HepG2 (cell line): ENCODE measurements around the gene CCDC93. TPM values are rescaled to one million over a fixed set of nuclear protein-coding genes. Genes with fewer than 3 reads are reported as not detected.
A peak's percentile ranks its signal among the peaks of the same experiment; 100 is the strongest.
"Not testable (repeated sequence)": the region's sequence is repeated elsewhere in the genome, so short reads cannot be mapped to it uniquely, and the experiment has no call there.

Experiments used
- ATAC-seq: fragments of 200-7000 bp; cut with Tn5 transposase; 3 replicates; pipeline ENCODE4 v1.9.1; 2020; ENCODE audit warnings: mild to moderate bottlenecking, moderate library complexity
- BruUV-seq: library from RNA; stranded (reverse); fragments of 400-500 nt; replicated peaks from 2 replicates; lab custom pipeline; 2021; lab: Mats Ljungman, UMichigan
- CTCF ChIA-PET: fragments of 300-600 bp; formaldehyde crosslinking; extraction: SDS; loops from one replicate; lab custom pipeline; 2021; ENCODE audit warnings: low total read pairs, inconsistent platforms, low intra/inter-chr PET ratio; lab: Yijun Ruan, JAX
- POLR2A ChIA-PET: fragments of 350-600 bp; sonication (Branson Sonifier 250); formaldehyde crosslinking; loops from one replicate; lab custom pipeline; 2020; ENCODE audit warnings: antibody characterized with exemption, inconsistent platforms; lab: Yijun Ruan, JAX
- DNase-seq: peaks from one replicate; pipeline ENCODE4 v3.0.0-alpha.2; 2015; ENCODE audit warnings: low spot score
- FAIRE-seq: peaks from 3 replicates; lab custom pipeline; 2011; peaks lifted over from hg19 to GRCh38; lab: Jason Lieb, UNC
- H2AFZ ChIP-seq: one replicate; pipeline ENCODE4 v1.6.1; 2011; ENCODE audit warnings: low read length, inconsistent platforms
- H3K27ac ChIP-seq: fragments of 300-600 bp; 3 replicates; pipeline ENCODE4 v1.8.0; 2011; ENCODE audit warnings: mixed run types, mild to moderate bottlenecking, mixed read lengths, low read length, inconsistent platforms; ENCODE audit not compliant: insufficient read depth; ENCODE audit errors: extremely low read length
- H3K27me3 ChIP-seq, 2 experiments: fragments of 200-600 bp in 1 of 2; 2 replicates in 1 of 2; 3 replicates in 1 of 2; pipeline versions ENCODE4 v1.6.0 to v1.8.0; 2011; ENCODE audit warnings: low read length in 2 of 2, mild to moderate bottlenecking in 2 of 2, moderate library complexity in 2 of 2, inconsistent platforms in 1 of 2; ENCODE audit not compliant: insufficient read depth in 2 of 2, control insufficient read depth in 1 of 2
- H3K36me3 ChIP-seq, 2 experiments: fragments of 200-600 bp in 1 of 2; replicated peaks in 1 of 2; 2 replicates in 1 of 2; 3 replicates in 1 of 2; pipeline versions ENCODE4 v1.5.1 to v1.8.0; 2011; ENCODE audit warnings: low read length in 2 of 2, inconsistent platforms in 1 of 2; ENCODE audit not compliant: insufficient read depth in 2 of 2, control insufficient read depth in 1 of 2
- H3K4me1 ChIP-seq: 2 replicates; pipeline ENCODE4 v1.5.1; 2012; ENCODE audit warnings: low read length, inconsistent platforms; ENCODE audit not compliant: insufficient read depth
- H3K4me2 ChIP-seq: 2 replicates; pipeline ENCODE4 v1.6.0; 2011; ENCODE audit warnings: low read depth, low read length, inconsistent platforms
- H3K4me3 ChIP-seq, 3 experiments: fragments of 200-600 bp in 1 of 3; sonication (generic), shearing (Covaris generic) in 1 of 3; replicated peaks in 1 of 3; 2 replicates each; pipeline ENCODE4 v1.5.1; 2011 to 2016; ENCODE audit warnings: low read length in 3 of 3, inconsistent platforms in 2 of 3, low read depth in 2 of 3, mild to moderate bottlenecking in 2 of 3, control low read depth in 1 of 3, mixed read lengths in 1 of 3; ENCODE audit not compliant: insufficient read depth in 1 of 3
- H3K79me2 ChIP-seq: one replicate; pipeline ENCODE4 v1.6.1; 2011; ENCODE audit warnings: low read length, inconsistent platforms; ENCODE audit not compliant: insufficient read depth
- H3K9ac ChIP-seq: 2 replicates; pipeline ENCODE4 v1.6.0; 2011; ENCODE audit warnings: mild to moderate bottlenecking, low read depth, low read length, inconsistent platforms; ENCODE audit not compliant: insufficient read depth
- H3K9me3 ChIP-seq: 2 replicates; pipeline ENCODE4 v1.5.1; 2012; ENCODE audit warnings: mild to moderate bottlenecking, low read length
- H4K20me1 ChIP-seq: 2 replicates; pipeline ENCODE4 v1.6.0; 2011; ENCODE audit warnings: inconsistent platforms, mild to moderate bottlenecking, low read length, moderate library complexity; ENCODE audit not compliant: insufficient read depth
- HOXA9 ChIP-seq: sonication (generic); formaldehyde crosslinking; IDR thresholded peaks from 2 replicates; pipeline ENCODE4 v1.8.1; 2022; ENCODE audit warnings: missing genetic modification reagents, mild to moderate bottlenecking, moderate library complexity, borderline replicate concordance
- STAT6 ChIP-seq: sonication (generic); formaldehyde crosslinking; IDR thresholded peaks from 2 replicates; pipeline ENCODE4 v1.4.0; 2020; ENCODE audit warnings: missing genetic modification reagents, mild to moderate bottlenecking, borderline replicate concordance
- ZBTB40 ChIP-seq, 2 experiments: fragments of 450-650 bp in 1 of 2; sonication (generic) in 1 of 2; formaldehyde crosslinking in 1 of 2; IDR thresholded peaks; 2 replicates each; pipeline versions ENCODE4 v1.6.1 to v1.8.0; 2016 to 2022; ENCODE audit warnings: antibody characterized with exemption in 1 of 2, mild to moderate bottlenecking in 1 of 2, missing genetic modification reagents in 1 of 2
- ZFP37 ChIP-seq: sonication (generic); formaldehyde crosslinking; IDR thresholded peaks from 2 replicates; pipeline ENCODE4 v1.4.0; 2020; ENCODE audit warnings: missing genetic modification reagents, borderline replicate concordance
- WGBS: methylation state at CpG from one replicate; pipeline ENCODE4 v1.1.6; 2017; ENCODE audit warnings: low lambda C conversion rate; 5-methylcytosine and 5-hydroxymethylcytosine counted together
- in situ Hi-C: cut with HindIII; loops from 2 replicates; pipeline ENCODE4 v1.10.0; 2017; ENCODE audit warnings: low pct_unique_long_range_greater_than_20kb; ENCODE audit not compliant: extremely low pct_ligation_motif_present
- intact Hi-C: fragments of 100-400 bp; cut with micrococcal nuclease; formaldehyde crosslinking; loops from one replicate; pipeline ENCODE4 v1.10.0; 2022; ENCODE audit not compliant: unreplicated experiment
- polyA plus RNA-seq, 8 experiments: library from polyadenylated mRNA; depleted of rRNA in 3 of 8; stranded (reverse) in 7 of 8; unstranded in 1 of 8; fragments of >200 nt; fragmentation: Illumina TruSeq in 4 of 8; extraction: Trizol in 4 of 8; gene quantifications; 2 replicates each; pipeline versions ENCODE4 v1.2.1 to v1.2.3, GENCODE V29; 2011 to 2016; ENCODE audit warnings: low read depth in 4 of 8, missing spikeins in 1 of 8, mixed read lengths in 1 of 8; ENCODE audit not compliant: insufficient read depth in 1 of 8
- total RNA-seq, 5 experiments: library from RNA; depleted of rRNA; stranded (reverse); fragments of >200 nt; fragmentation: Illumina TruSeq; extraction: Trizol; gene quantifications; 2 replicates each; pipeline ENCODE4 v1.2.3, GENCODE V29; 2016; ENCODE audit warnings: low read depth in 1 of 5

Gene CCDC93
- total and polyA plus RNA-seq, 2 of the 13 experiments (the other 11 are each of a cell fraction or from before 2014, with no cell fraction given) = 37.2 to 53.2 TPM

GRCh38 chr2:118015761-118016160 lies 1.9 kb upstream of the CCDC93 start:
- H3K36me3 ChIP-seq, DNase-seq, H3K9me3 ChIP-seq, H3K27ac ChIP-seq, CTCF ChIA-PET, H3K4me3 ChIP-seq, H3K9ac ChIP-seq, H2AFZ ChIP-seq, FAIRE-seq, BruUV-seq, H3K27me3 ChIP-seq, POLR2A ChIA-PET, in situ Hi-C loops, ATAC-seq, intact Hi-C loops: not testable (repeated sequence)
- H3K4me2 ChIP-seq = 0 out of 2 replicates have a peak overlapping the region, but pooled peaks have one; percentile 81
- peaks cover 20% of the 10 kb centered on the region for H4K20me1 ChIP-seq
- H3K4me1 ChIP-seq = peaks cover 24% of the 10 kb centered on the region
- peaks cover 30% of the 10 kb centered on the region for H3K79me2 ChIP-seq
- WGBS = 91% methylated on average over 10 of the region's 10 CpGs

- POLR2A ChIA-PET = interaction anchor here (0.9 to 1.4 kb wide), 6 partner anchors 10 to 200 kb away, joined by 4 to 11 read pairs (median 6); partner anchors contain the start of genes DDX18 and INSIG2
- ATAC-seq (peak; percentile 37), FAIRE-seq (no peak), DNase-seq (no peak)
- Histone ChIP-seq H3K36me3 (no peaks in the 10 kb centered on the region), H3K27me3 (no peaks in the 10 kb centered on the region; a peak in 1 of 5 replicates), H3K27ac (peak overlapping the region; percentile 46), H3K4me3 (peak overlapping the region; percentile 73 to 99 (median 96)), H3K79me2 (peaks cover 41% of the 10 kb centered on the region), H3K9me3 (no peaks in the 10 kb centered on the region), H3K4me2 (peak overlapping the region; percentile 81), H2AFZ (peak overlapping the region; percentile 85), H3K9ac (peak overlapping the region; percentile 88), H3K4me1 (peaks cover 29% of the 10 kb centered on the region), H4K20me1 (peaks cover 25% of the 10 kb centered on the region)
- BruUV-seq = TSS peak; percentile 90
- intact Hi-C loops = no loop called here
- 1% methylated on average over 17 of the region's 17 CpGs for WGBS
- in situ Hi-C loops = no loop called here
- CTCF ChIA-PET = no interaction called here
- TF ChIP-seq HOXA9 (CRISPR knock-in tag) (no peak), ZFP37 (CRISPR knock-in tag) (peak; percentile 73; the same call in 1 of the 2 replicates), STAT6 (CRISPR knock-in tag) (peak; percentile 28; the same call in 1 of the 2 replicates), ZBTB40 (IDR thresholded peaks at IDR 0.05) (no peak), ZBTB40 (CRISPR knock-in tag; IDR thresholded peaks at IDR 0.05) (peak; percentile 24; the same call in 1 of the 2 replicates)
Measured at GRCh38 chr2:118014492-118014824, 588 bp upstream of the CCDC93 start.
